Breast epithelium (tissue), 4 donors: ENCODE results near the gene CR1L. TPM values are rescaled to one million over a fixed set of nuclear protein-coding genes. Genes with fewer than 3 reads are reported as not detected.

ENCODE experiments used
- DNase-seq, 2 donors: peaks; one replicate each; pipeline ENCODE4 v3.0.0-alpha.2; 2019; ENCODE audit warnings: low spot score in 2 of 2
- H3K27ac ChIP-seq, 2 donors: fragments of 200-600 bp; sonication (generic) in 1 of 2; one replicate each; pipeline ENCODE4 v1.5.1; 2016 to 2019; ENCODE audit warnings: mild to moderate bottlenecking in 1 of 2
- H3K27me3 ChIP-seq, 2 donors: fragments of 200-600 bp; sonication (generic) in 1 of 2; one replicate each; pipeline versions ENCODE4 v1.5.1 to v1.6.0; 2017 to 2019; ENCODE audit warnings: control low read depth in 1 of 2, mild to moderate bottlenecking in 1 of 2
- H3K36me3 ChIP-seq: fragments of 200-600 bp; one replicate; pipeline ENCODE4 v1.5.1; 2019
- H3K4me1 ChIP-seq, 2 donors: fragments of 200-600 bp; sonication (generic); one replicate each; pipeline ENCODE4 v1.5.1; 2016 to 2019; ENCODE audit warnings: control low read depth in 1 of 2
- H3K4me3 ChIP-seq, 3 donors: fragments of 200-600 bp; sonication (generic); 1 replicate in 2 of 3; 2 replicates in 1 of 3; pipeline ENCODE4 v1.5.1; 2016 to 2019; ENCODE audit warnings: mild to moderate bottlenecking in 3 of 3, moderate library complexity in 2 of 3
- H3K9me3 ChIP-seq, 2 donors: fragments of 200-600 bp; sonication (generic) in 1 of 2; one replicate each; pipeline ENCODE4 v1.5.1; 2016 to 2019; ENCODE audit warnings: control low read depth in 1 of 2
- POLR2A ChIP-seq: fragments of 450-650 bp; IDR thresholded peaks from one replicate; pipeline ENCODE4 v1.6.1; 2016; ENCODE audit warnings: antibody characterized with exemption, mild to moderate bottlenecking, moderate library complexity
- POLR2AphosphoS5 ChIP-seq, 3 donors: sonication (generic); formaldehyde crosslinking; IDR thresholded peaks; one replicate each; pipeline ENCODE4 v1.6.1; 2017; ENCODE audit warnings: antibody characterized with exemption in 3 of 3
- intact Hi-C: fragments of 100-400 bp; cut with DNase I; formaldehyde crosslinking; loops from one replicate; pipeline ENCODE4 v1.15.1; 2023; ENCODE audit warnings: low total_unique reads
- total RNA-seq, 3 donors: library from RNA; depleted of rRNA; stranded (reverse); fragments of >200 nt; gene quantifications; one replicate each; pipeline ENCODE4 v1.1.0, GENCODE V29; 2016
- TF ChIP-seq, protein P1 (sequence below), 3 donors: fragments of 450-650 bp; IDR thresholded peaks; one replicate each; pipeline ENCODE4 v1.5.1; 2016 to 2017; ENCODE audit warnings: antibody characterized with exemption in 3 of 3, mild to moderate bottlenecking in 3 of 3, moderate library complexity in 3 of 3

Gene CR1L
- total RNA-seq = not detected

DNA sequence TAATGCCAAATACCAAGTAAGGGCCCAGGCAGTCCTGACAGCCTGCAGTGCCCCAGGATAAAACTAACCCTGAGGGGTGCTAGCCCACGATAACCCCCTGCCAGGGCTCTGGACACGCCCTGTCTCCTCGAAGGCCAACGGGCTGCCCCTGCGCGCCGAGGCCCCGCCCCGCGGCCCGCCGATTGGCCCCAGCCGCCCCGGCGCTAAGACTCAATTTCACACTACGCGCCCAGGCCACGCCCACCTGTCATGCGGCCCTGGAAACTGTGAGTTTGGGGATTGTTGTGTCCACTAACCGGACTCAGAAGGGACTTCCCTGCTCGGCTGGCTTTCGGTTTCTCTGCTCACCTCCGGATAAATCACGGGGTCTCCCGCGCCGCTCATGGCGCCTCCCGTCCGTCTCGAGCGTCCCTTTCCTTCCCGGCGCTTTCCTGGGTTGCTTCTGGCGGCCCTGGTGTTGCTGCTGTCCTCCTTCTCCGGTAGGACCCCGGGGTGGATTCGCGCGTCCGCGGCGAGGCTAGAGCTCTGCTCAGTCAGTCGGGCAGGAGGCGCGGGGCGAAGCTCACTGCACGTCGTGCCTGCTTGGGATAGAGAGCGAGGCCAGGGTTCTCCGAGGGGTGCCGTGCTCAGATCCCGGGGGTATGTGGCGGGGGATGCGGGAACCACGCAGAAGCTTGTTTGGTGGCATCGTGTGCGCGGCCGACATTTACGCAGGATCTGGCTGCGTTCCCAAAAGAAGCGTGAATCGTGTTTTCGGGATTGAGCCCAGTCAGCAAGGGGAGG is at the start of gene CR1L:
Gene CR1L, plus strand, starts transcription at position 282 of the 783 bp plus-strand sequence. Its CDS starts 101 bp downstream, at position 383.
- DNase-seq = peak; percentile 71 to 78
- TF ChIP-seq, protein P1, sequence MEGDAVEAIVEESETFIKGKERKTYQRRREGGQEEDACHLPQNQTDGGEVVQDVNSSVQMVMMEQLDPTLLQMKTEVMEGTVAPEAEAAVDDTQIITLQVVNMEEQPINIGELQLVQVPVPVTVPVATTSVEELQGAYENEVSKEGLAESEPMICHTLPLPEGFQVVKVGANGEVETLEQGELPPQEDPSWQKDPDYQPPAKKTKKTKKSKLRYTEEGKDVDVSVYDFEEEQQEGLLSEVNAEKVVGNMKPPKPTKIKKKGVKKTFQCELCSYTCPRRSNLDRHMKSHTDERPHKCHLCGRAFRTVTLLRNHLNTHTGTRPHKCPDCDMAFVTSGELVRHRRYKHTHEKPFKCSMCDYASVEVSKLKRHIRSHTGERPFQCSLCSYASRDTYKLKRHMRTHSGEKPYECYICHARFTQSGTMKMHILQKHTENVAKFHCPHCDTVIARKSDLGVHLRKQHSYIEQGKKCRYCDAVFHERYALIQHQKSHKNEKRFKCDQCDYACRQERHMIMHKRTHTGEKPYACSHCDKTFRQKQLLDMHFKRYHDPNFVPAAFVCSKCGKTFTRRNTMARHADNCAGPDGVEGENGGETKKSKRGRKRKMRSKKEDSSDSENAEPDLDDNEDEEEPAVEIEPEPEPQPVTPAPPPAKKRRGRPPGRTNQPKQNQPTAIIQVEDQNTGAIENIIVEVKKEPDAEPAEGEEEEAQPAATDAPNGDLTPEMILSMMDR (IDR thresholded peaks at IDR 0.05) = no peak
- TF ChIP-seq POLR2A (no peak), POLR2AphosphoS5 (IDR thresholded peaks at IDR 0.05) (no peak)
- intact Hi-C loops = no loop called here
- no peaks in the 10 kb centered on the region for H3K9me3 ChIP-seq
- H3K4me3 ChIP-seq = peak within 1 kb of the TSS; percentile 51 to 76 (median 58)
- no peaks in the 10 kb centered on the region for H3K27me3 ChIP-seq
- H3K27ac ChIP-seq = no peak within 1 kb of the TSS
- H3K4me1 ChIP-seq = no peaks in the 10 kb centered on the region
- no peaks in the 10 kb centered on the region for H3K36me3 ChIP-seq

DNA sequence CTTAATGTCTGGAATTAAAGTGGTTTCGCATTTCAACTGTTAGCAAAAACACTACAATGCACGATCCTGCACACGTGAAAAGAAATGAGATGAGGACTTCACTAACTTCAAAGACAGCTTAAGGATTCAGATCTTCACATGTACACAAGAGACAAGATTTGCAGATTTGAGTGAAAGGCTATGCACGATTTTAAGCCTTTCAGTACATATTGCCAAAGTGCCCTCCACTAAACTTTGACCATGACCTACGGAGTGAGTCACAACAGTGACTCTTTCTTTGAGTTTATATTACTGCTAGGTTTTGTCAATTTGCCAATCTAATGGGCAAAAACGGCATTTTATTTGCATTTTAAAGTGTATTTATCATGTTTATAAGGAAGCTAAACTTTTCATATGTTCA is 41.2 kb upstream of the CR1L start:
- Histone ChIP-seq H3K4me3 (no peak overlapping the region), H3K27me3 (no peaks in the 10 kb centered on the region), H3K27ac (no peak overlapping the region)

DNA sequence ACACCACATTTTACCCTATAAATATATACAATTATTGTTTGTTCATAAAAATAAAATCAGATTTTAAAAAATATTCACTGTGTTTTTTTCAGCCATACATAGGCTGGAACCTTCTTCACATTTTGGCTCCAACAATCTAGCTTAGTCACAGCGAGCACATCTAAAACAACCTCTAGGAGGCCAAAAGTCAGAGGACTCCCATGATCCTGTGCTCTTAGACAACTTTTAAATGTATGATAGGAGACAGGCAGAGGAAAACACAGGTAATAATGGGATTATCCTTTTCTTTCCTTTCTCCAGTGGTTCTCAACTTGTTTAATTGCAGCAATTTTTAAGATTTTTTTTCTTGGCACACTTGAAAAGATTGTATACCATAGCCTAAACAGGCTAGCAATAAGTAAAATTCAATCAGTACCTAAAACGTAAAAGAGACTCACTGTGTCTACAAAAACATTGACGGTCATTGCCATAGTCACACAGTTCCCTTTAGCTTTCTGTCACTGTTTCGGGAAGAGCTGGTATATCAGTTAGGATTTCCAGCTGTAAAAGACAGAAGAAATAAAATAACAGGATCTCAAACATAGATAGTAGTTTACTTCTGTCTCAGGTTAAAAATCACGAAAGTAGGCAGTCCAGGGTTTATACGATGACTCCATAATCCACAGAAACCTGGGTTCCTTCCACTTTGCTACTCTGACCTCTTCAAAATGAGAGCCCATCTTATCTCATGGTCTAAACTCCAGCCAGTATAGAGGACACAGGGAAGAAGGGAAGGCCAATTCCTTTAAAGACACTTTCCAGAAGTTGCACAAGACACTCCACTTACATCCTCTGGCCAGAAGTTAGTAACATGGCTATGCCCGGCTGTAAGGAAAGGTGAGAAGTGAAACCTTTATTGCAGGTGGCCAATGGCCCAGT is 39.2 kb upstream of the CR1L start:
- Histone ChIP-seq H3K27ac (no peak overlapping the region), H3K36me3 (no peaks in the 10 kb centered on the region), H3K4me1 (no peaks in the 10 kb centered on the region), H3K9me3 (no peaks in the 10 kb centered on the region), H3K4me3 (no peak overlapping the region), H3K27me3 (no peaks in the 10 kb centered on the region)
- intact Hi-C loops = no loop called here
- no peak for DNase-seq
- TF ChIP-seq POLR2A (no peak), POLR2AphosphoS5 (IDR thresholded peaks at IDR 0.05) (no peak)
- TF ChIP-seq, protein P1 (IDR thresholded peaks at IDR 0.05) = no peak

More for the DNA sequence above, 41.2 kb upstream of the CR1L start:
- Histone ChIP-seq H3K4me1 (no peaks in the 10 kb centered on the region), H3K9me3 (no peaks in the 10 kb centered on the region), H3K36me3 (no peaks in the 10 kb centered on the region)
- TF ChIP-seq POLR2A = no peak
- TF ChIP-seq, protein P1 (IDR thresholded peaks at IDR 0.05) = no peak
- no peak for TF ChIP-seq POLR2AphosphoS5 (IDR thresholded peaks at IDR 0.05)
- intact Hi-C loops = no loop called here
- DNase-seq = no peak

- H3K27ac ChIP-seq = no peak overlapping the region
- no peaks in the 10 kb centered on the region for H3K9me3 ChIP-seq
- intact Hi-C loops = no loop called here
- no peak for TF ChIP-seq POLR2AphosphoS5 (IDR thresholded peaks at IDR 0.05)
- TF ChIP-seq, protein P1 (IDR thresholded peaks at IDR 0.05) = no peak
- no peak for TF ChIP-seq POLR2A
- no peaks in the 10 kb centered on the region for H3K27me3 ChIP-seq
- DNase-seq = no peak
- no peaks in the 10 kb centered on the region for H3K36me3 ChIP-seq
- H3K4me3 ChIP-seq = no peak overlapping the region
- H3K4me1 ChIP-seq = no peaks in the 10 kb centered on the region
Observed at GRCh38 chr1:207606362-207606755, 38.6 kb upstream of the CR1L start.
